ENCODE measurements around the gene ABHD17A.
"Not testable (repeated sequence)": the region's sequence is repeated elsewhere in the genome, so short reads cannot be mapped to it uniquely, and the experiment has no call there.

Gene ABHD17A

GRCh38 chr19:1881393-1882088, 3.8 kb downstream of the ABHD17A start:
- DNase-seq (ENCODE audit: low read depth): not testable (repeated sequence)

GRCh38 chr19:1880611-1881392, 4.5 kb downstream of the ABHD17A start:
- no peak for DNase-seq (ENCODE audit: low read depth)

GRCh38 chr19:1879982-1880381, 5.3 kb downstream of the ABHD17A start:
- DNase-seq (ENCODE audit: low read depth): not testable (repeated sequence)

- DNase-seq (ENCODE audit: low read depth): not testable (repeated sequence)
Measured at GRCh38 chr19:1878583-1878982, 6.7 kb downstream of the ABHD17A start.

DNA sequence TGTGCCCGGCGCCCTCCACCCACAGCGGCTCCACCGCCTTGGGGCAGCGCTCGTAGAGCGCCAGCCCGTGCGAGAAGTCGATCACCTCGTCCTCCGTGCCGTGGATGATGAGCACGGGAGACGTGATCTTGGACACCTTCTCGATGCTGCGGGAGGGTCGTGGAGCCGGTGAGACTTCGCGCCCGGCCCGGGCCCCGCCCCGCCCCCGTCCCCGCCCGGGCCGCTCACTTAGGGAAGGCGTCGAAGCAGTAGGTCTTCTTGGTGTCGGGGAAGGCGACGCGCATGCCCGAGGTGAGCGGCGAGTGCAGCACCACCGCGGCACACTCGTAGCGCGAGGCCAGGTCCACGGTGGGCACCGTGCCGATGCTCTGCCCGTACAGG, 8.0 kb downstream of the ABHD17A start:
- DNase-seq (ENCODE audit: low read depth): not testable (repeated sequence)

GRCh38 chr19:1876496-1877279, 8.6 kb downstream of the ABHD17A start:
- DNase-seq (ENCODE audit: low read depth): not testable (repeated sequence)

DNA sequence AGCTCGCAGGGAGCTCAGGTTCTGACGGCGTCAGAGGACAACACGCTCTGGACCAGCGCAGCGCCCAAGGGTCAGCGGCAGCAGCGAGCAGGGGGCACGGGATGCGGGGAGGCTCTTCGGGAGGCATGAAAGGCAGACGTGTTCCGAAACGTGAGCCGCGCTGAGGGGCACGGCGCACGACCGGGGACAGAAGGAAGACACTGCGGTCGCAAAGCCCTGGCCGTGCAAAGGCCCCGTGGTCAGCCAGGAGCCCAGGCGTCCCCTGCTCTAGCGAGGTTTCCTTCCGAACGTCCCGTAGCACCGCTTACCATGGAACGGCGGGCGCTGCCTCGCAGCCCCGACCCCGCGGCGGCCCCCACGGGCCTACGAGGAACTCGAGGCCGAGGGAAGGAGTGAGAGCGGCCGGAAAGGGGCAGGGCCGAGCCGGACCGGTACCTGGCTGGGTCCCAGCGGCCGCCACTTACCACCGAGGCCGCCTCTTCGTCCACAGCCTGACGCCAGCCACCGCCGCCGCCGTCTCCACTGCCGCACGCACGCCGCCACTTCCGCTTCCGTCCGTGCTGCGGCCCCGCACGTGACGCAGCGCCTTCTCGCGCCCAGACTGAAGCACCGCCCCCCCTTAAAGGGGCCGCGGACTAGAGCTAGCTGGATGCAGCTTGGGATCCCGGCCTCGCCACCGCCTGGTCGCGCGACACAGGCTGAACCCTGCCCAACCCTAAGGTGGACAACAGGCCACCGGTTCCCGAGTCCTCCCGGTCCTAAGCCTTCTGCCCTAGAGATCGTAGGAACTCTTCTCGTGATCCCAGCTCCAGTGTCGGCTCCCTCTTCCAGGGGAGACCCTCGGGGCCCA, 9.4 kb downstream of the ABHD17A start:
- peak; percentile 91 for DNase-seq (ENCODE audit: low read depth)

- DNase-seq (ENCODE audit: low read depth): not testable (repeated sequence)
Measured at GRCh38 chr19:1875265-1875645, 10.0 kb downstream of the ABHD17A start.

GRCh38 chr19:1874554-1875185, 10.6 kb downstream of the ABHD17A start:
- peak; percentile 38 for DNase-seq (ENCODE audit: low read depth)

GRCh38 chr19:1873524-1874473, 11.5 kb downstream of the ABHD17A start:
- DNase-seq (ENCODE audit: low read depth): no peak

DNA sequence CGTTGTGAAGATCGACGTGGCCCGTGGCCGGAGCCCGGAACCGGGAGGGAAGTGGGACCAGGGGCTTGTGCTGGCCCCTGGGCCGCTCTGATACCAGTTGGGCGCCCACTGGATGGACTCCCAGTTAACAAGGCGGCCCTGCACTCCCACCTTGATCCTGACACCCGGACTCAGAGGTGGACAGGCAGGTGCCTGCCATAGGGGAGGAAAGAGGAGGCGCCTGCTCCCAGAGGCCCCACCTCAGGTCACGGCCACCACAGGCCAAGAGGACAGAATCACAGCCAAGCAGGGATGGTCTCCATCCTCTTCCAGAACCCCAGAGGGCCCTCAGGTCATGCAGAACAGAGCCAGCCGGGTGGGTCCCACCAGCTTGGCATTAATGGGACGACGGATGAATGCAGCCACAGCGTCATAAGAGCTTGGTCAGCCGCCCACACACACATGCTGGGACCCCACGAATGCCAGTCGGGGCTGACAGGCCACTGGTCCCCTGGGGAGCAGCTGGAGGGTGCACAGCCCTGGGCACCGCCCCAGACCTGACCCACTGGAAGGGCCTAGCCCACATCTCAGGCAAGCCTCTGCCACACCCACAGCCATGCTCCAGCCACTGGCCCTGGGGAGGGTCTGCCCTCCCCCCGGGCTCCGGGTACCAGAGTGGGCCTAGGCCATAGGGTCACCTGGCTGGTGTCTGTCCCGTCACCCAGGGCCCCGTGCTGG, 12.3 kb downstream of the ABHD17A start:
- no peak for DNase-seq (ENCODE audit: low read depth)

- no peak for DNase-seq (ENCODE audit: low read depth)
Measured at GRCh38 chr19:1871630-1872029, 13.7 kb downstream of the ABHD17A start.

DNA sequence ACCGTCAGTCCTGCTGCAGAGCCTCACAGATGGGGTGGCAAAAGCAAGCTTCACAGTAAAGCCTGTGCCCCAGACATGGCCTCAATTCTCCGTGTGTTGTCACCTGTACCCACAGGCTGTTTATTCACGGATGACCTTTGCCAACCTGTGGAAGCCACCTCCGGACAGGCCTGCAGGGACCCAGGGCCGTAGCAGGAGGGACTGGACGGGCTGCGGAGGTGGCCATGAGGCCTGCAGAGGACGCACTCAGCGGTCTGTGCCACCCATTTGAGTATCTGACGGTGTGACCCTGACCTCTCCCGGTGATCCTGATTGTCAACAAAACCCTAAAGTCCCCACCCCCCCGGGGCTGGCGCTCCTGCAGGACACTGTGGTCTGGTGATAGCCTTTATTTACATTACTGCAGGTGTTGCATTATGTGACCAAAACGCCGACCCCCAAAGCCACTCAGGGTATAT, 14.1 kb downstream of the ABHD17A start:
- no peak for DNase-seq (ENCODE audit: low read depth)

GRCh38 chr19:1868971-1869370, 16.3 kb downstream of the ABHD17A start:
- no peak for DNase-seq (ENCODE audit: low read depth)

DNA sequence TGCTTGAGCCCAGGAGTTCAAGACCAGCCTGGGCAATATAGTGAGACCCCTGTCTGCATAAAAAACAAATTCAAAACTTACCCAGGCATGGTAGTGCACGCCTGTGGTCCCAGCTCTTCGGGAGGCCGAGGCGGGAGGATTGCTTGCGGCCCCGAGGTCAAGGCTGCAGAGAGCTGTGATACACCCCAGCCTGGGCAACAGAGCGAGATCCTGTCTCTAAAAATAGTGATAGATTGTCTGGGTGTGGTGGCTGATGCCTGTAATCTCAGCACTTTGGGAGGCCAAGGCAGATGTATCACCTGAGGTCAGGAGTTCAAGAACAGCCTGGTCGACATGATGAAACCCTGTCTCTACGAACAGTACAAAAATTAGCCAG, 18.0 kb downstream of the ABHD17A start:
- DNase-seq (ENCODE audit: low read depth): no peak

DNA sequence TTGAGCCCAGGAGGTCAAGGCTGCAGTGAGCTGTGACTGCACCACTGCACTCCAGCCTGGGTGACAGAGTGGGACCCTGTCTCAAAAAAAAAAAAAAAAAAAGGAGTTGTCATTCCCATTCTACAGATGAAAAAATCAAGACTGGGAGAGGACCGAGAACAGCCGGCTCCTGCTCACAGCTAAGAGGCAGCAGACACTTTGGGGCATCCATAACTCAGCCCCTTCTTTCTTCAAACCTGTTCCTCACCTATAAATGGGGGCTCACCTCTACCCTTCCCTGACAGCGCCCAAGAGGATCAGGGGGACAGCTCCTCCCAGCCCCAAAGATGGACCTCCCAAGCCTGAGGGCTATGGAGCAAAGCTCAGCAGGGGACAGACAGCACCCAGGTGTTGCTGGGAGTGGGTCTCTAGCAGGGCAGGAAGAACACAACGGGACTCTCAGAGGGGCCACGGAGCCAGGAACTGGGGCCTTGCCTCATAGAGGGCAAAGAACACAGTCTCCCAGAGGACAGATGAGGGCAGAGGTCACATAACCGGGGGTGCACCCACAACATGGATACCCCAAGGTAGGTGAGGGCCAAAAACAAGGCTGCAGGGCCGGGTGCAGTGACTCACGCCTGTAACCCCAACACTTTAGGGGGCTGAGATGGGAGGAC, 18.5 kb downstream of the ABHD17A start:
- no peak for DNase-seq (ENCODE audit: low read depth)

GRCh38 chr19:1865172-1866010, 19.9 kb downstream of the ABHD17A start:
- DNase-seq (ENCODE audit: low read depth): no peak
